Liver (tissue), 9 donors: ENCODE results near the gene CFAP90. TPM values are rescaled to one million over a fixed set of nuclear protein-coding genes. Genes with fewer than 3 reads are reported as not detected.
A peak's percentile ranks its signal among the peaks of the same experiment; 100 is the strongest.

ENCODE experiments used
- DNase-seq: peaks from one replicate; pipeline ENCODE4 v3.0.0-alpha.2; 2017; ENCODE audit warnings: low spot score
- H3K27ac ChIP-seq, 2 donors: one replicate each; pipeline ENCODE4 v1.7.0; 2013; ENCODE audit warnings: inconsistent platforms in 2 of 2, low read length in 2 of 2, control low read depth in 1 of 2, low read depth in 1 of 2, mild to moderate bottlenecking in 1 of 2
- H3K27me3 ChIP-seq, 4 donors: one replicate each; pipeline versions ENCODE4 v1.6.1 to v1.7.0; 2013; ENCODE audit warnings: low read length in 3 of 4, inconsistent platforms in 1 of 4, mild to moderate bottlenecking in 1 of 4, moderate library complexity in 1 of 4; ENCODE audit not compliant: control insufficient read depth in 4 of 4, insufficient read depth in 4 of 4
- H3K36me3 ChIP-seq, 4 donors: one replicate each; pipeline versions ENCODE4 v1.6.1 to v1.7.0; 2013; ENCODE audit warnings: low read length in 3 of 4, mild to moderate bottlenecking in 3 of 4, low read depth in 1 of 4, moderate library complexity in 1 of 4; ENCODE audit not compliant: control insufficient read depth in 4 of 4, insufficient read depth in 3 of 4
- H3K4me1 ChIP-seq, 4 donors: one replicate each; pipeline versions ENCODE4 v1.6.1 to v1.7.0; 2013; ENCODE audit warnings: low read length in 3 of 4, mild to moderate bottlenecking in 3 of 4, moderate library complexity in 1 of 4; ENCODE audit not compliant: control insufficient read depth in 4 of 4, insufficient read depth in 4 of 4
- H3K4me3 ChIP-seq, 3 donors: one replicate each; pipeline versions ENCODE4 v1.6.1 to v1.7.0; 2013; ENCODE audit warnings: low read length in 3 of 3, control low read depth in 1 of 3, low read depth in 1 of 3, mild to moderate bottlenecking in 1 of 3
- H3K9ac ChIP-seq, 2 donors: one replicate each; pipeline ENCODE4 v1.7.0; 2013; ENCODE audit warnings: low read length in 2 of 2, mild to moderate bottlenecking in 2 of 2, moderate library complexity in 2 of 2, control low read depth in 1 of 2, low read depth in 1 of 2
- H3K9me3 ChIP-seq, 4 donors: one replicate each; pipeline versions ENCODE4 v1.6.1 to v1.7.0; 2013; ENCODE audit warnings: low read length in 3 of 4; ENCODE audit not compliant: control insufficient read depth in 4 of 4
- ATF3 ChIP-seq: IDR thresholded peaks from 2 replicates; pipeline ENCODE4 v1.6.1; 2016; ENCODE audit warnings: antibody characterized with exemption
- CTCF ChIP-seq: fragments of 150-350 bp; IDR thresholded peaks from 2 replicates; pipeline ENCODE4 v1.5.1; 2017; ENCODE audit warnings: improper control_type of control experiment, low read depth, low read length; ENCODE audit not compliant: missing input control
- EGR1 ChIP-seq, 2 donors: IDR thresholded peaks; 2 replicates each; pipeline ENCODE4 v1.6.1; 2016 to 2018; ENCODE audit warnings: antibody characterized with exemption in 2 of 2, low read depth in 2 of 2
- FOXA1 ChIP-seq: IDR thresholded peaks from 2 replicates; pipeline ENCODE4 v1.6.1; 2016; ENCODE audit warnings: antibody characterized with exemption
- FOXA2 ChIP-seq: IDR thresholded peaks from 2 replicates; pipeline ENCODE4 v1.6.1; 2016; ENCODE audit warnings: antibody characterized with exemption
- GABPA ChIP-seq, 2 donors: IDR thresholded peaks in 1 of 2; conservative IDR thresholded peaks in 1 of 2; 2 replicates each; pipeline ENCODE4 v1.6.1; 2016; ENCODE audit warnings: antibody characterized with exemption in 2 of 2, mild to moderate bottlenecking in 1 of 2, moderate library complexity in 1 of 2
- JUND ChIP-seq, 2 donors: IDR thresholded peaks; 2 replicates each; pipeline ENCODE4 v1.6.1; 2016; ENCODE audit warnings: antibody characterized with exemption in 2 of 2
- NR2F2 ChIP-seq: IDR thresholded peaks from 2 replicates; pipeline ENCODE4 v1.6.1; 2016; ENCODE audit warnings: antibody characterized with exemption
- RAD21 ChIP-seq, 2 donors: IDR thresholded peaks; 2 replicates each; pipeline ENCODE4 v1.6.1; 2016; ENCODE audit warnings: antibody characterized with exemption in 2 of 2, mild to moderate bottlenecking in 2 of 2
- RXRA ChIP-seq, 2 donors: IDR thresholded peaks; 2 replicates each; pipeline ENCODE4 v1.6.1; 2017 to 2018; ENCODE audit warnings: antibody characterized with exemption in 2 of 2, mild to moderate bottlenecking in 1 of 2
- SP1 ChIP-seq: IDR thresholded peaks from 2 replicates; pipeline ENCODE4 v1.6.1; 2018; ENCODE audit warnings: antibody characterized with exemption, mild to moderate bottlenecking
- TAF1 ChIP-seq: conservative IDR thresholded peaks from 2 replicates; pipeline ENCODE4 v1.6.1; 2016; ENCODE audit warnings: antibody characterized with exemption, mild to moderate bottlenecking
- YY1 ChIP-seq: IDR thresholded peaks from 2 replicates; pipeline ENCODE4 v1.6.1; 2016; ENCODE audit warnings: antibody characterized with exemption, mild to moderate bottlenecking
- ZBTB33 ChIP-seq: IDR thresholded peaks from 2 replicates; pipeline ENCODE4 v1.6.1; 2016; ENCODE audit warnings: antibody characterized with exemption
- WGBS: extraction: QIAGEN DNeasy Blood & Tissue Kit; methylation state at CpG from one replicate; pipeline ENCODE4 v1.1.7; 2013; 5-methylcytosine and 5-hydroxymethylcytosine counted together
- polyA plus RNA-seq, 2 donors: library from polyadenylated mRNA; stranded (reverse) in 1 of 2; unstranded in 1 of 2; fragments of 200-250 nt in 1 of 2; fragments of >200 nt in 1 of 2; fragmentation: Nextera tagmentation in 1 of 2; extraction: Ambion mirVana in 1 of 2; gene quantifications; one replicate each; pipeline versions ENCODE4 v1.2.1 to v1.2.3, GENCODE V29; 2013 to 2015
- total RNA-seq, 2 donors: library from RNA; depleted of rRNA; stranded (reverse); fragments of >200 nt; gene quantifications; one replicate each; pipeline ENCODE4 v1.2.3, GENCODE V29; 2014
- TF ChIP-seq, protein P1 (sequence below): IDR thresholded peaks from 2 replicates; pipeline ENCODE4 v1.6.1; 2016; ENCODE audit warnings: antibody characterized with exemption
- TF ChIP-seq, protein P2 (sequence below): IDR thresholded peaks from 2 replicates; pipeline ENCODE4 v1.6.1; 2016; ENCODE audit warnings: antibody characterized with exemption, mild to moderate bottlenecking
- donor health status: healthy.
- donor health status: healthy.
- donor health status: healthy.
- donor health status: healthy.
- donor health status: healthy.

The CFAP90 gene
- total and polyA plus RNA-seq, 4 donors: 0.42 to 1.0 (median 0.59) TPM

DNA sequence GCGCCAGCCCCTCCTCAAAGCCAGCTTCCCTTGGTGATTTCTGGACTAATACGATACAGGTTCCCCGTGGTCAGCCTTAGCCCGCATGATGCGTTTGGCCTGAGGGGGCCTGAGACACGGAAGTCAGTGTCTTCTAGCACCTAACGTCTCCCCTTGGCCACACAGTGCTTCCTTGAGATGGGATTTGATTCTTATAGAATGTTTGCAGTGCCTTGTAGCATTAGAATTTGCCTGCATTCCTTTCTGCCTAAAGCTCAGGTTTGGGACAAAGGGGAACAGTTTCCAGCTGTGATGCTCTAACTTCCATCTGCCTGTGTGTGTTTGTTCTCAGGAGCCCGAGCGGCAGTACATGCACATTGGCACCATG is 34.4 kb downstream of the CFAP90 start:
- Histone ChIP-seq H3K27me3 (peaks cover 0 to 4% (median 1%) of the 10 kb centered on the region in 4 donors), H3K9ac (no peak overlapping the region), H3K4me1 (no peaks in the 10 kb centered on the region), H3K27ac (no peak overlapping the region), H3K36me3 (no peaks in the 10 kb centered on the region), H3K9me3 (no peaks in the 10 kb centered on the region), H3K4me3 (no peak overlapping the region)
- TF ChIP-seq, protein P1, sequence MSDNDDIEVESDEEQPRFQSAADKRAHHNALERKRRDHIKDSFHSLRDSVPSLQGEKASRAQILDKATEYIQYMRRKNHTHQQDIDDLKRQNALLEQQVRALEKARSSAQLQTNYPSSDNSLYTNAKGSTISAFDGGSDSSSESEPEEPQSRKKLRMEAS: no peak
- TF ChIP-seq NR2F2: no peak
- DNase-seq: no peak
- 38% methylated on average over 9 of the region's 9 CpGs for WGBS

DNA sequence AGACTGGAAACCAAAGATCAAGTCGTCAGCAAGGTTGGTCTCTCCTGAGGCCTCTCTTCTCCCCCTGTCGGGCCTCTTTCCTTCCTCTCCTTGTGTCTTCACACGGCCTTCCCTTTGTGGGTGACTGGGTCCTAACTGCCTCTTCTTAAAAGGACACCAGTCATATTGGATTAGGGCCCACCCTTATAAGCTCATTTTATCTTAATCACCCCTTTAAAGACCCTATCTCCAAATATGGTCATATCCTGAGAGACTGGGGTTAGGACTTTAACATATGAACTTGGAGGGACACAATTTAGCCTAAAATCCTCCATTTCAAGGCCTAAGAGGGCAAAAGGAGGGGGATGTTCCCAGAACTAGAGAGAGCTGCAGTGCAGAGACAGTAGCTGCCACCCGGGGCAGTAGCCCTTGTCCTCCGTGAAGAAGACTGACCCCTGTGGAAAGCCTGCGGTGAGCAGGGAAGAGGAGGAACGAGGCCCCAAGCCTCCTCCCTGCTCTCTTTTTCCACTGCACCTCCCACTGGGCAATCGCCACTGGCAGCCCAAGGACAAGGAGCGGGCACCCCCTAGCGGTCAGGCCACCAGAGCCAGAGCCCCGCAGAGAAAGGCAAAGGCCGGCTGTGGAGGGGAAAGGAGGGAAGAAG is 34.9 kb downstream of the CFAP90 start:
- Histone ChIP-seq H3K9me3 (no peaks in the 10 kb centered on the region), H3K36me3 (no peaks in the 10 kb centered on the region), H3K27ac (no peak overlapping the region), H3K27me3 (peaks cover 0 to 4% (median 0%) of the 10 kb centered on the region in 4 donors), H3K4me3 (no peak overlapping the region), H3K4me1 (no peaks in the 10 kb centered on the region), H3K9ac (no peak overlapping the region)
- TF ChIP-seq RXRA (IDR thresholded peaks at IDR 0.05) (no peak), ZBTB33 (no peak), RAD21 (IDR thresholded peaks at IDR 0.05) (peak; percentile 72 to 83), FOXA1 (no peak), YY1 (no peak), CTCF (peak; percentile 73), EGR1 (IDR thresholded peaks at IDR 0.05; ENCODE audit: low read depth in 2 of 2) (no peak)
- TF ChIP-seq, protein P1: no peak
- peak; percentile 77 for DNase-seq
- 16% methylated on average over 12 of the region's 12 CpGs for WGBS

DNA sequence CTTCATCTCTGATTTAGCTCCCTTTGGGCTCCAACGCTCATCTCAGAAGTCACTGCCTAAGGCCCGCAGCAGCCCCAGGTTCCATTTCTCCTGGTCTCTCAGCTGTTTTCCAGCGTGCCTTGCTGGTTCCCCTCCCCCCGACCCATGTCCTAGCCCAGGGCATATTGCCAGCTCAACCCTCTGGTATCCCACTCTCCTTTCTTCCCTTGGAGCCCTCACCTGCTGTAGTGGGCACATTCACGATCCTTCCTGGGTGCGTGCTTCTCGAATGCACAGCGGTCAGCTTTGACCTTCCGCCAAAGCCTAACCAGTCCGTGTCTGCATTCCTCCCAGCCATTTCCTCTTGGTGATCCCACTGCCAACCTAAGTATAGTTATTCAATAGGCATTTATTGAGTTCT is 36.1 kb downstream of the CFAP90 start:
- WGBS: 90% methylated on average over 10 of the region's 10 CpGs
- no peak for DNase-seq
- no peaks in the 10 kb centered on the region for H3K4me1 ChIP-seq
- no peak overlapping the region for H3K4me3 ChIP-seq
- peaks cover 0 to 4% (median 0%) of the 10 kb centered on the region in 4 donors for H3K27me3 ChIP-seq
- no peak overlapping the region for H3K9ac ChIP-seq
- H3K27ac ChIP-seq: no peak overlapping the region
- H3K36me3 ChIP-seq: no peaks in the 10 kb centered on the region
- no peaks in the 10 kb centered on the region for H3K9me3 ChIP-seq
- TF ChIP-seq SP1 (no peak), TAF1 (no peak), RXRA (IDR thresholded peaks at IDR 0.05) (no peak), YY1 (no peak), FOXA2 (no peak), ZBTB33 (no peak), ATF3 (no peak), GABPA (IDR thresholded peaks at IDR 0.05 in 1 of 2, conservative IDR thresholded peaks at IDR 0.05 in 1 of 2) (no peak), JUND (IDR thresholded peaks at IDR 0.05) (no peak)
- TF ChIP-seq, protein P2, sequence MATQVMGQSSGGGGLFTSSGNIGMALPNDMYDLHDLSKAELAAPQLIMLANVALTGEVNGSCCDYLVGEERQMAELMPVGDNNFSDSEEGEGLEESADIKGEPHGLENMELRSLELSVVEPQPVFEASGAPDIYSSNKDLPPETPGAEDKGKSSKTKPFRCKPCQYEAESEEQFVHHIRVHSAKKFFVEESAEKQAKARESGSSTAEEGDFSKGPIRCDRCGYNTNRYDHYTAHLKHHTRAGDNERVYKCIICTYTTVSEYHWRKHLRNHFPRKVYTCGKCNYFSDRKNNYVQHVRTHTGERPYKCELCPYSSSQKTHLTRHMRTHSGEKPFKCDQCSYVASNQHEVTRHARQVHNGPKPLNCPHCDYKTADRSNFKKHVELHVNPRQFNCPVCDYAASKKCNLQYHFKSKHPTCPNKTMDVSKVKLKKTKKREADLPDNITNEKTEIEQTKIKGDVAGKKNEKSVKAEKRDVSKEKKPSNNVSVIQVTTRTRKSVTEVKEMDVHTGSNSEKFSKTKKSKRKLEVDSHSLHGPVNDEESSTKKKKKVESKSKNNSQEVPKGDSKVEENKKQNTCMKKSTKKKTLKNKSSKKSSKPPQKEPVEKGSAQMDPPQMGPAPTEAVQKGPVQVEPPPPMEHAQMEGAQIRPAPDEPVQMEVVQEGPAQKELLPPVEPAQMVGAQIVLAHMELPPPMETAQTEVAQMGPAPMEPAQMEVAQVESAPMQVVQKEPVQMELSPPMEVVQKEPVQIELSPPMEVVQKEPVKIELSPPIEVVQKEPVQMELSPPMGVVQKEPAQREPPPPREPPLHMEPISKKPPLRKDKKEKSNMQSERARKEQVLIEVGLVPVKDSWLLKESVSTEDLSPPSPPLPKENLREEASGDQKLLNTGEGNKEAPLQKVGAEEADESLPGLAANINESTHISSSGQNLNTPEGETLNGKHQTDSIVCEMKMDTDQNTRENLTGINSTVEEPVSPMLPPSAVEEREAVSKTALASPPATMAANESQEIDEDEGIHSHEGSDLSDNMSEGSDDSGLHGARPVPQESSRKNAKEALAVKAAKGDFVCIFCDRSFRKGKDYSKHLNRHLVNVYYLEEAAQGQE: no peak
- TF ChIP-seq, protein P1: no peak
